Mucosa of gallbladder (tissue), 1 donor: Measurements from ENCODE around the gene CD34. TPM values are rescaled to one million over a fixed set of nuclear protein-coding genes. Genes with fewer than 3 reads are reported as not detected.

Experiments used
- DNase-seq: peaks from one replicate; pipeline ENCODE4 v3.0.0-alpha.2; 2020; ENCODE audit warnings: low spot score
- total RNA-seq: library from RNA; stranded (reverse); gene quantifications from one replicate; pipeline ENCODE4 v1.2.1, GENCODE V29; 2021
- donor health status: DM: no; HTN: no; CAD: no.

Gene CD34
- total RNA-seq, 1 donor from 2014 or later, result 23.2 TPM

- no peak for DNase-seq
Measured at GRCh38 chr1:207856276-207857023, 54.5 kb downstream of the CD34 start.

GRCh38 chr1:207854001-207854400 is 56.9 kb downstream of the CD34 start:
- DNase-seq, result no peak

- DNase-seq, result no peak
Measured at GRCh38 chr1:207853372-207853757, 57.6 kb downstream of the CD34 start.

GRCh38 chr1:207852576-207853371 is 58.2 kb downstream of the CD34 start:
- no peak for DNase-seq

GRCh38 chr1:207851696-207852095 is 59.2 kb downstream of the CD34 start:
- DNase-seq, result no peak

- no peak for DNase-seq
Measured at GRCh38 chr1:207850621-207851407, 60.1 kb downstream of the CD34 start.

GRCh38 chr1:207849646-207850045 is 61.3 kb downstream of the CD34 start:
- no peak for DNase-seq

- no peak for DNase-seq
Measured at GRCh38 chr1:207849016-207849415, 61.9 kb downstream of the CD34 start.

- peak; percentile 88 for DNase-seq
Measured at GRCh38 chr1:207848234-207848633, 62.7 kb downstream of the CD34 start.

- no peak for DNase-seq
Measured at GRCh38 chr1:207847116-207847515, 63.8 kb downstream of the CD34 start.

- DNase-seq, result no peak
Measured at GRCh38 chr1:207845109-207845508, 65.8 kb downstream of the CD34 start.

GRCh38 chr1:207844371-207844770 is 66.6 kb downstream of the CD34 start:
- DNase-seq, result no peak

GRCh38 chr1:207842506-207842905 is 68.4 kb downstream of the CD34 start:
- no peak for DNase-seq

GRCh38 chr1:207841901-207842300 is 69.0 kb downstream of the CD34 start:
- no peak for DNase-seq

- no peak for DNase-seq
Measured at GRCh38 chr1:207841293-207841692, 69.6 kb downstream of the CD34 start.

GRCh38 chr1:207840380-207840779 is 70.5 kb downstream of the CD34 start:
- DNase-seq, result no peak

GRCh38 chr1:207839083-207839413 is 71.9 kb downstream of the CD34 start:
- DNase-seq, result no peak

GRCh38 chr1:207838156-207839082 is 72.5 kb downstream of the CD34 start:
- peak; percentile 65 for DNase-seq

GRCh38 chr1:207837673-207838072 is 73.3 kb downstream of the CD34 start:
- no peak for DNase-seq

- no peak for DNase-seq
Measured at GRCh38 chr1:207836591-207837347, 74.2 kb downstream of the CD34 start.

- no peak for DNase-seq
Measured at GRCh38 chr1:207835958-207836357, 75.0 kb downstream of the CD34 start.
